SKM-1 treated with dmso at 0.1 percent for 144 hours (cell line): ENCODE measurements around the gene ATL3.
"Not testable (repeated sequence)": the region's sequence is repeated elsewhere in the genome, so short reads cannot be mapped to it uniquely, and the experiment has no call there.

Source experiments
- DNase-seq: peaks from one replicate; lab custom pipeline; 2025; ENCODE audit not compliant: unreplicated experiment; lab: John Stamatoyannopoulos, UW

Gene ATL3

DNA sequence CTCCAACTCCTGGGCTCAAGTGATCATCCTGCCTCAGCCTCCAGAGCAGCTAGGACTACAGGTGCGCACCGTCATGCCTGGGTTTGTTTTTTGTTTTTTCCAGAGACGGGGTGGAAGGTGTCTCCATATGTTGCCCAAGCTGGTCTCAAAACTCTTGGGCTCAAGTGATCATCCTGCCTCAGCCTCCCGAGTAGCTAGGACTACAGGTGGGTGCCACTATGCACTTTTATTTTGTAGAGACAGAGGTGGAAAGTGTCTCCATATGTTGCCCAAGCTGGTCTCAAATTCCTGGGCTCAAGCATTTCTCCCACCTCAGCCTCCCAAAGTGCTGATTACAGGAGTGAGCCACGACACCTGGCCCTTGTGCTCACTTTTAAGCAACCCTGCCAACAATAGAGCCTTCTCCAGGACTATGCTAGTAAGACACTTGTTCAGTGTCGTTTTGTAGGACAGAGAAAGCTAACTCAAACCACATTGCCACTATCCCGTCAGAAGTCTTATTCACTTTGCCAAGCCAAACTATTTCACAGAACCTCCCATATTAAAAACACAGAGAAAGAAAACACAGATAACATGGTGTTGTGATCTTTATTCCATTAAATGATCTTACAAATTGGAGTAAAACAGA is 47.5 kb downstream of the ATL3 start:
- DNase-seq = no peak

DNA sequence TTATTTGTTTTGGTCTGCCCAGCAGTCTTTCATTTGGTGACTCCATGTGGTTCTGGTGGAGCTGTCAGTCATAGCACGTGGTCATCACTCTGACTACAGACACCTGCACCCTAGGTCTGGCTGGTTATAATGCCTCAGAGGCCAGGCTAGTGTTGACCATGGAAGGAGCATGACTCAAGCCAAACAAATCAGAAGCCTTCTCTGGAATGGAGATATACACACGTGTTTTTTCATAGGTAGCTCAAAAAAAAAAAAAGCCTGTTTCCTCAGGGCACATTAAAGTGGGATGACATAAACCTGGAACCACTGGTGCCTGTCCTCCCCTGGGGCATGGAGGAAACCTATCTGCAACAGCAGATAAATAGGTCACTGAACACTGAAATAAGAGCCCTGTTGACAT is 48.9 kb downstream of the ATL3 start:
- no peak for DNase-seq

GRCh38 chr11:63621071-63621470 is 50.1 kb downstream of the ATL3 start:
- DNase-seq = peak; percentile 82

DNA sequence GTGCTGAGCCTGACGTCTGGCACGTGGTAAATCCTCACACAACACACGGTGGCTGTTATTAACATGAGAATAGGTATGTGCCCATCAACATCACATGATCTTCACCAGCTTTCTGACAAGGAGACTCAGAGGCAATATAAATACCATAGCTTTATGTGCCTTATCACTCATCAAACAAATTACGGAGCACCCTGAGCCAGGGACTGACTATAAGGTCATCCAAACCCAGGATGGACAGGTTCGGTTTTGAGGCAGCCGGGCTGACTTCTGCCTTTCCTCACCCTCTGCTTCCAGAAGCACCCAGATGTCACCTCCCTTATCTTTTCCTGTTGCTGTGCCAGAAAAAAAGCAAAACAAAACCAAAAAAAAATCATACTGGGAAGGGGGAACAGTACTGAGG is 51.2 kb downstream of the ATL3 start:
- DNase-seq = no peak

DNA sequence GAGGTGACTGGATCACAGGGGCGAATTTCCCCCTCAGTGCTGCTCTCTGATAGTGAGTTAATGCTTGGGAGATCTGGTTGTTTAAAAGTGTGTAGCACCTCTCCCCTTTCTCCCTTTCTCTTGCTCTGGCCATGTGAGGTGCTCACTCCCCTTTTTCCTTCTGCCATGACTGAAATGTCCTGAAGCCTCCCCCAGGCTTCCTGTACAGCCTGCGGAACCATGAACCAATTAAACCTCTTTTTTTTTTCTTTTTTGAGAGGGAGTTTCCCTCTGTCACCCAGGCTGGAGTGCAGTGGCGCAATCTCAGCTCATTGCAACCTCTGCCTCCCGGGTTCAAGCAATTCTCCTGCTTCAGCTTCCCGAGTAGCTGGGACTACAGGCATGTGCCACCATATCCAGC is 53.5 kb downstream of the ATL3 start:
- DNase-seq = peak; percentile 16

GRCh38 chr11:63616953-63617352 is 54.2 kb downstream of the ATL3 start:
- no peak for DNase-seq

DNA sequence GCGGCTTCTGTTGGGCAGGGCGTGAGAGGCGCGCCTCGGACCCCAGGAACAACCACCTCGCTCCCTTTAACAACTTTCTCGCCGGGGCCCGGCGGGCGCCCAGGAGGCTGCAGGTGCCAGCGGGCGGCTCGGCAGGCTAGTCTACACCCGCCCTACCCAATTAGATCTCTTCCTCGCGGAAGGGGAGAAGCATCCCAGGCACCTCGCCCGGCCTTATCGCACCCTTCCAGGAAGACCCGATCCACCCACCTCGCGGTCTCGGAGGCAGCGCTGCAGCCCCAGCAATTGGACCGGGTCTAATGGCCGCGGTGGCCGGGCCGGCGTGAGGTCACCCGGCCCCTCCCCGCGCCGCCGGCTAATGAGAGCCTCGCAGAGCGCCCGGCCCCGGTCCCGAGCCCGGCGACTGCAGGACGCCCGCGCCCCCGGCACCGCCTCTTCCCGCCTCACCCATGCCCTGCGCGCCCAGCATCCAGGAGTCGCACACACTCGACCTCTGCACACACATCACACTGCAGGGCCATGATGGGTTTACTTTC is 57.0 kb downstream of the ATL3 start, which contains the start of gene PLAAT3:
Gene PLAAT3 (minus strand): TSS at position 298 of the 536 bp plus-strand sequence. CDS start 419 bp downstream, outside the sequence.
- DNase-seq = no peak

GRCh38 chr11:63613517-63614135 is 57.5 kb downstream of the ATL3 start:
- DNase-seq = no peak

GRCh38 chr11:63612181-63612580 is 59.0 kb downstream of the ATL3 start:
- no peak for DNase-seq

- DNase-seq = no peak
Measured at GRCh38 chr11:63611395-63611747, 59.8 kb downstream of the ATL3 start.

DNA sequence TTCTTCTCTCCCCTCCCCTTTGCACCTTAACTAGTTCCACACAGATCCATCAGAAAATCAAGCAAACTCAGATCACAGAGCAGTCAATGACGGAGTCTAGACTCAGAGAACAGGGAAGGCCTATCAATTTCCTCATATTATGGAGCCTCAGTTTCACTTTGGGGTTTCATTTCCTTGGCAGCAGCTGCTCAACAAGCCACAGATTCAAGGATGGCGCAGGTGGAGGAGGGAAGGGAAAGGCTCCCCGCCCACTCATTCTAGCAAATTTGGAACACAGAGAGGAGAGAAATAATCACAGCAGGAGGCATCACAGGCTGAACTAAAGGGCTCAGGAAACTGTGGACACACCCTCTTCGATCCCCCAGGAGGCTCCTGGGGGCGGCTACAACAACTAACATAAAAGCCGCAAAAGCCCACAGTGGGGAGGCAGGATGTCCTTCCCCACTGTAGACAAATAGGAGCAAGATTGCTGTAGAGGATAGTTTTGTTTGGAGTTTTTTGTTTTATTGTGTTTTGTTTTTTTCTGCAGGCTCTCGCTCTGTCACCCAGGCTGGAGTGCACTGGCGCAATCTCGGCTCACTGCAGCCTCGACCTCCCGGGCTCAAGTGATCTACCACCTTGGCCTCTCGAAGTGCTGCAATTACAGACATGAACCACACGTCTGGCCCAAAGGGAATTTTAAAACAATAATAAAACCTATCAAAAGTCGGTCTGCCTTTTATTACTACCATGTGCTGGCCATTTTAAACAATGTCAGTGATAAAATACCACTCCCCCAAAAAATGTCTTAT is 60.4 kb downstream of the ATL3 start:
- DNase-seq = no peak

DNA sequence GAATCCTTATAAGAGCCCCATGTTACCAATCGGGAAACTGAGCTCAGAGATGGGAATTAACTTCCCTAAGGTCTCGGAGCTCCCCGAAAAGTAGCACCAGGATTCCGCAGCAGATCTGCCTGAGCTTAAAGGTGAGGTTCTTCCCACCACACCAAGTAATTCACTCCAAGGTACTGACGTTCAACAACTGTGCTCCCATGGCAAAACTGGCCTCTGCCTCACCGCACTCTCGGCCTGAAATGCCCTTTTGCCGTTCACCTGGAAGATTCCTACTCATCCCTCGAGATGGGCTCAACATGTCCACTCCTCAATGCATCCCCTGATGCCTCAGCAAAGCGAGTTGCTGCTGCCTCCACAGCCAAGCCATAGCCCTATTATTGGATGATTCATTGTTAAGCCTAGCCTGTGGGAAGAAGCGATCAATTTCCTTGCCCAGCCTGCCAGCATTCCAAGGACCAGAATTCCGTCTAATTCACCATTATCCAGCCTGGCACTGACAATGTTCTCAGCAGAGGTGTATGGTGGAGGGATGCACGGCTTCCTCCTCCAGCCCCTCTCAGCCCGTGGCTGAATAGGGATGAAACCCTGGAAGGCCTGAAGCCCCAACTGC is 61.1 kb downstream of the ATL3 start:
- DNase-seq = no peak

GRCh38 chr11:63609536-63609935 is 61.6 kb downstream of the ATL3 start:
- DNase-seq = no peak

DNA sequence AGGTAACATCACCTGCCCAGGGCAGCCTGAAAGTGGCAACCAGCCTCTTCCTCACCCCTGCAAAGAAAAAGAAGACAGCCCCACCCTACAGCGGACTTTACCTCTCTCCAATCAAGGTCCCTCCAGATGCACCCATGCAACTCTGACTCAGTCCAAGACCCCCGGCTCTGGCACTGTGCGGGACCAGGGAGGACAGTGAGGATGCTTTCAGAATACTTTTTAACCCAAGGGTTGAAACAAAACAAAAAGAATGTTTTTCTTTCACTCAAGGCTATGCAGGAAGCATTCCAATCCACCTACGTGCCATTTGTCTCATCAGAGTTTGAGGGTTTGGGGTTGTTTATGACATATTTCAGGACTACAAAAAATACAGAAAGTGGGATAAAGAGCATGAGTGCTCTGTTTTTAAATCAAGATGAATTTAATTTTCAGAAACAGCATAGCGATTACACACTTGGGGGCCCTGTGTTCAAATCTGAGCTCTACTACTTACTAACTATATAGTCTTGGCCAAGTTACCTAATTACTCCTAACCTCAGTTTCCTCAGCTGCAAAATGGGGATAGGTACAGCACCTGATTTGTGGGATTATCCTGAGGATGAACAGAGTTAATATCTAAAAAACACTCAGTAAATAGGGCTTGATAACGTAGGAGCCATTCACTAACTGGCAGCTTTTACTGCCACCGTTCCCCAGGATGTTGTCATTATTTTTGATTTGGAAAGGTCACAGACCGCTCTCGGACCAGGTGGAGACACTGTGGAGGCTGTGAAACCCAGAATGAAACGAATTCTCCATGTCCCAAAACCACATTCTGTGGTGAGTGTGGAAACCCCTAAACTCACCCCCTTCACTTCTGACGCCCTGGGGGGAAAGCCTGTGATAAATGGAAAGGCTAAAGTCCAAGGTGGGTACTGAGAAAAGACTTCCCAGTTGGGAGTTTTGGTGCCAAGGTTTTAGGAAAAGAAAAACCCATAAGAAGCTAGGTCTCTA is 62.5 kb downstream of the ATL3 start:
- no peak for DNase-seq

- DNase-seq = no peak
Measured at GRCh38 chr11:63603180-63603518, 68.0 kb downstream of the ATL3 start.

DNA sequence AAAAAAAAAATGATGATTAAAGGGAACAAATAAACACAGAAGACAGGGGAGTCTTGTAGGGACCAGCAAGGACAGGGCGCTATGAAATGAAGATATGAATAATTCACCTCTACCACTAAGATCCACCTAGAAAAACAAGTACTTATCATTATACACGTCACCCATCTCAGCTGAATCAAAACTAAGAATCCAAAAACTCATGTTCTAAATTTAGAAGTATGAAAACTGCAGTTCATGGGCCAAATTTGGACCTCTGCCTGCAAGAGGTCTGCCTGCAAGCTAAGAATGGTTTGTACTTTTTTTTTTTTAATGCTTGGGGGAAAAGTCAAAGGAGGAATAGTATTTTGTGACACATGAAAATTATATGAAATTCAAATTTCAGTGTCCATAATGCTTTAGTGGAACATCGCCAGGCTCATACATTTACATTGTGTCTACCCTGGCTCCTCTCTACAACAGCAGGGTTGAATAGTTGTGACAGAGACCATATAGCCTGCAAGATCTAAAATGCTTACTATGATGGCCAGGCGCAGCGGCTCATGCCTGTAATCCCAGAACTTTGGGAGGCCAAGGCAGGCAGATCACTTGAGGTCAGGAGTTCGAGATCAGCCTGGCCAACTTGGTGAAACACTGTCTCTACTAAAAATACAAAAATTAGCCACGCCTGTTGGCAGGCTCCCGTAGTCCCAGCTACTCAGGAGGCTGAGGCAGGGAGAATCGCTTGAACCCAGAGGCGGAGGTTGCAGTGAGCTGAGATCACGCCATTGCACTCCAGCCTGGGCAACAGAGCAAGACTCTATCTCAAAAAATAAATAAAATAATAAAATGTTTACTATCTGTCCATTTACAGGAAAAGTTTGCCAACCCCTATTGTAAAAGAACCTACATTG is 68.6 kb downstream of the ATL3 start:
- DNase-seq = not testable (repeated sequence)

GRCh38 chr11:63599211-63600122 is 71.7 kb downstream of the ATL3 start:
- DNase-seq = no peak

DNA sequence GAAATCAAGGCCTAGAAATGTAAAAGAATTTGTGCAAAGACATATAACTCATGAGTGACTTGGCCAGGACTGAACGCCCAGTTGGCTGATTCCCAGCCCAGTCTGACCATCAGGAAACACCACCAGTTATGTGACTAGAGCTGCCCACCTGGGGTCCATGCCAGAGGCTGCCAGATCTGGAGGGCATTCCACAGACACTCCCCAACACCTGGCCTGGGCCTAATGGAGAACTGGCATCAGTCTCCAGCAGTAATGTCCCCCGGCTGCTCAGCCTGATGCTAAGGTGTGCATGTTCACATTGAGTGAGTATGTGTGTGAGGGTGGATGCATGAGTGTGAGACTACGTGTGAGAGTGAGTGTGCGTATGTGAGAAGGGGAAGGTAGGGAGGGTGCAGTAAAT is 72.6 kb downstream of the ATL3 start:
- DNase-seq = no peak
